Ascending aorta (tissue), 2 donors: ENCODE data around the gene RXRA. TPM values are rescaled to one million over a fixed set of nuclear protein-coding genes. Genes with fewer than 3 reads are reported as not detected.

Experiments
- DNase-seq, 2 donors: peaks; one replicate each; pipeline ENCODE4 v3.0.0-alpha.2; 2019; ENCODE audit warnings: low spot score in 2 of 2
- H3K27ac ChIP-seq, 2 donors: fragments of 200-600 bp; sonication (generic); one replicate each; pipeline ENCODE4 v1.5.1; 2016 to 2017; ENCODE audit warnings: mild to moderate bottlenecking in 1 of 2
- H3K27me3 ChIP-seq: fragments of 200-600 bp; sonication (generic); one replicate; pipeline ENCODE4 v1.5.1; 2017
- H3K36me3 ChIP-seq, 2 donors: fragments of 200-600 bp; sonication (generic); one replicate each; pipeline ENCODE4 v1.5.1; 2016
- H3K4me1 ChIP-seq, 2 donors: fragments of 200-600 bp; sonication (generic); one replicate each; pipeline ENCODE4 v1.5.1; 2016 to 2017; ENCODE audit warnings: mild to moderate bottlenecking in 1 of 2
- H3K4me3 ChIP-seq, 2 donors: fragments of 200-600 bp; sonication (generic); one replicate each; pipeline ENCODE4 v1.5.1; 2016 to 2017; ENCODE audit warnings: mild to moderate bottlenecking in 1 of 2
- H3K9me3 ChIP-seq, 2 donors: fragments of 200-600 bp; sonication (generic); one replicate each; pipeline ENCODE4 v1.5.1; 2016
- CTCF ChIP-seq, 3 experiments: fragments of 200-600 bp in 2 of 3; fragments of 450-650 bp in 1 of 3; sonication (generic) in 2 of 3; IDR thresholded peaks; one replicate each; pipeline ENCODE4 v1.5.1; 2016 to 2019; ENCODE audit warnings: antibody characterized with exemption in 3 of 3, mild to moderate bottlenecking in 1 of 3, moderate library complexity in 1 of 3
- intact Hi-C: fragments of 100-400 bp; cut with DNase I; formaldehyde crosslinking; loops from one replicate; pipeline ENCODE4 v1.15.1; 2023
- total RNA-seq: library from RNA; depleted of rRNA; stranded (reverse); fragments of >200 nt; gene quantifications from one replicate; pipeline ENCODE4 v1.1.0, GENCODE V29; 2016

RXRA gene
- total RNA-seq, 1 donor from 2014 or later = 64.1 TPM

GRCh38 chr9:134439368-134439784 lies 113.1 kb downstream of the RXRA start:
- intact Hi-C loops = no loop called here
- DNase-seq = no peak
- no peak overlapping the region for H3K27ac ChIP-seq
- H3K36me3 ChIP-seq = peaks cover 15 to 25% of the 10 kb centered on the region in 2 donors
- H3K4me1 ChIP-seq = peaks cover 17 to 32% of the 10 kb centered on the region in 2 donors
- H3K27me3 ChIP-seq = no peaks in the 10 kb centered on the region
- no peak overlapping the region for H3K4me3 ChIP-seq
- no peaks in the 10 kb centered on the region for H3K9me3 ChIP-seq
- TF ChIP-seq CTCF (IDR thresholded peaks at IDR 0.05) = no peak

GRCh38 chr9:134440636-134441226 lies 114.5 kb downstream of the RXRA start:
- Histone ChIP-seq H3K27ac (no peak overlapping the region), H3K9me3 (no peaks in the 10 kb centered on the region), H3K27me3 (no peaks in the 10 kb centered on the region), H3K4me1 (peaks cover 6 to 25% of the 10 kb centered on the region in 2 donors), H3K36me3 (peaks cover 15 to 25% of the 10 kb centered on the region in 2 donors), H3K4me3 (no peak overlapping the region)
- TF ChIP-seq CTCF (IDR thresholded peaks at IDR 0.05) = no peak
- DNase-seq = no peak
- intact Hi-C loops = loop anchor here (5.0 kb wide), 1 partner anchor 63 kb away; no protein-coding TSS in a partner anchor

- Histone ChIP-seq H3K36me3 (peaks cover 11 to 21% of the 10 kb centered on the region in 2 donors), H3K9me3 (no peaks in the 10 kb centered on the region), H3K4me1 (peaks cover 4 to 18% of the 10 kb centered on the region in 2 donors), H3K4me3 (no peak overlapping the region), H3K27ac (no peak overlapping the region), H3K27me3 (no peaks in the 10 kb centered on the region)
- intact Hi-C loops = loop anchor here (2.0 to 5.0 kb wide), 3 partner anchors 64 to 373 kb away; partner anchors contain the start of gene BRD3
- no peak for DNase-seq
- TF ChIP-seq CTCF (IDR thresholded peaks at IDR 0.05) = no peak
Measured at GRCh38 chr9:134441227-134442084, 115.2 kb downstream of the RXRA start.

- DNase-seq = no peak
- Histone ChIP-seq H3K36me3 (peaks cover 8 to 15% of the 10 kb centered on the region in 2 donors), H3K27ac (no peak overlapping the region), H3K4me3 (no peak overlapping the region), H3K4me1 (peaks cover 4 to 17% of the 10 kb centered on the region in 2 donors), H3K27me3 (no peaks in the 10 kb centered on the region), H3K9me3 (no peaks in the 10 kb centered on the region)
- intact Hi-C loops = loop anchor here (2.0 to 5.0 kb wide), 3 partner anchors 65 to 373 kb away; partner anchors contain the start of gene BRD3
- no peak for TF ChIP-seq CTCF (IDR thresholded peaks at IDR 0.05)
Measured at GRCh38 chr9:134442085-134442474, 115.8 kb downstream of the RXRA start.

GRCh38 chr9:134442486-134443173 lies 116.4 kb downstream of the RXRA start:
- H3K9me3 ChIP-seq = no peaks in the 10 kb centered on the region
- no peak for DNase-seq
- H3K27ac ChIP-seq = no peak overlapping the region
- no peak for TF ChIP-seq CTCF (IDR thresholded peaks at IDR 0.05)
- intact Hi-C loops = loop anchor here (1.0 to 5.0 kb wide), 4 partner anchors 65 to 374 kb away; partner anchors contain the start of gene BRD3
- H3K36me3 ChIP-seq = peaks cover 3 to 10% of the 10 kb centered on the region in 2 donors
- no peak overlapping the region for H3K4me3 ChIP-seq
- H3K4me1 ChIP-seq = peaks cover 4 to 17% of the 10 kb centered on the region in 2 donors
- H3K27me3 ChIP-seq = no peaks in the 10 kb centered on the region
